DMS153 (cell line): Measurements from ENCODE around the gene BACH2.
"Not testable (repeated sequence)": the region's sequence is repeated elsewhere in the genome, so short reads cannot be mapped to it uniquely, and the experiment has no call there.

ENCODE experiments used
- DNase-seq: peaks from one replicate; lab custom pipeline; 2025; lab: John Stamatoyannopoulos, UW

The BACH2 gene

DNA sequence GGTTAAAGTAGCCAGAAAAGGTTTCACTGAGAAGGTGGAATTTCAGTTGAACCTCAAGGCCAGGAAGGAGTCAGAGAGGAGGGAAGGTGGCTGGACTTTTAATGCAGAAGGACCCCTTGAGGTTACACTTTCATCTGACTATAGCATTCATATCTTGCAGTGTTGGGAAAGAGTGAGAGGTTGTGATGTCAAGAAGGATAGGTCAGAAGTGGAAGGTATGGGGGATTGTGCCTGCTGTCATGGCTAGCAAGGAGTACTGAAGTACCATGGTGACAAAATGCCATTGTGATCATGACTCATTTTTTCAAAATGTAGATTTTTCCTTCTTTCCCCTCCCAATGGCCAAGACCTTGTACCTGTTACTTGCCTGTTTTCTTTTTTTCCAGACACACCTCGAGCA lies 5.2 kb upstream of the BACH2 start:
- DNase-seq: no peak

DNA sequence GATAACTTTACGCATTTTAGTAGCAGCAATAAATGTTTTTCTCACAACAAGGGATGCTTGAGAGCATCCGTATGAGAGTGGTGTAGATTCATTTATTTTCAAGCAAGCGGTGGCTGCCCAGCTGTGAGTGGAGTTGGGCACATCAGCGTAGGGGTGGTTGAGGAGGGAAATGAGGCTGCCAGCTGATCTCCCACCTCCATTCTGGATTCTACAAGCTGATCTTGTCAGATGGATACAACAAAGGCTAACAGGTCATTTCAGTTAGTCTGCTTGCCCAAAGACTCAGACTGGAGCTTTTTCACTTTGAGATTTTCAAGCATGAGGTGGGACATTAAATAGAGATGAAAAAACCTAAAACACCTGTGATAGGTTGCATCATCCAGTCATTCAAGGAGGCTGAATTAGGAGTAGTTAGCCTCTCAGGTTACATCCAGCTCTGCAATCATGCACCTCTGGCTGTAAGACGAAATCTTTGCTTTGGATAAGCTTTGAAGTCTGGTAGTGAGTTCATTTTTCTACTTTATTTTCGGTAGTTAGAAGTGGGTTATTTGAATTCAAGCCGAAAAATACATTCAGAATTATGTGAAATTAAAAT lies 1.9 kb upstream of the BACH2 start:
- no peak for DNase-seq

DNA sequence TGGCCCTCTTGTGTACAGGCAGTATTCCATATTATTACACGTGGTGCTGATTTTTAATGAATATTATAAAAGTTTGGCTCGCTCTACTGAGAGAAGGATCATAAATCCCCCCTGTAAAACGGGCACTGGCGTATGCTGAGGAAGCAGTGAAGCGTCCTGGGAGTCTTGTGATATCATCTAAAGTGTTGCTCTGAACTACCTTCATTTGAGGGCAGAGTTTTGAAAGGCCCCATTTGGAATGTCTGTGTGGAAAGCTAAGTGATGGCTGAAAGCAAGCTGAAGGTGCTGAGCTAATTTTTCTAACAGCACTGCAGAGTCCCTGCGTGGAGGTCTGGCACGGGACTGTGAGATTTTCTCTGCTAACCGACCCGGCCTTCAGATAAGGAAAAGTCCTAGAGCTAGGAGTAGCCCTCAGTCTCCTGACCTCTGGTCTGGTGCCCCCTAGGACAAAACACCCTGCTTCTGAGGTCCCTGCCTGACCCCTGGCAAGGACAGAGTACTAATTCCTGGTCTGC lies 1.3 kb upstream of the BACH2 start:
- no peak for DNase-seq

DNA sequence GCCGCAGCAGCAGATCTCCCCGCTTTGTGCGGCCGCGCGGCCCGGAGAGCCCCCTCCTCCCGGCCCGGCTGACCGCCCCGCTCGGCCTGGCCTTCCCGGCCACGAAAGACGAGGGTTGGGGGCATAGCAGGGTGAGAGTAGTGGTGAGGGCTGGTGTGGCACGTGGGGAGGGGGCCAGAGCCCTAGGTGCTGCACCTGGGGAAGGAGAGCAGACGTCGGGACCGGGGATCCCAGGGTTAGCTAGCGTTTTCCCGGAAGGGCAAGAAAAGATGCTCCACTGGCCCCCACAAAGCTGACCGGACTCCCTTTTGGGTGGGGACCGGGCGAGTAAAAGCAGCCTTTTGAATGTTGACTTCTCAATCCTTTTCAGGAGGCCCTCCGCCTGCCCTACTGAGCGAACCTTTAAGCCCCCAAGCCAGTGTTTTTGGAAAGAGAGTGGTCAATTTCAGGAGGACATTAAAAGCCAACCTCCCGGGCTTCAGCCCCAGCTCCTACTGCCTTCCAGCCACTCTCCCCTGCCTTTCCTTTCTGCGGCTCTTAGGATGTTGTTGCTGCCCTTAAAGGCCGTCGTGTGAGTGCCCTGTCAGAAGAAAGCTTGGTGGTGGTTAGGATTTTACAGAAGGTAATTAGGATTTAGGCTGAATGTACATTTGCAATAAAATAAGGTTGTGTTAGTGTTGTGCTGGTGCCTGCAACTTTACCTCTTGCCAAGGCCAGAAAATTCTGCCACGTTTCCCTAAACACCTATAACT lies 648 bp upstream of the BACH2 start:
- no peak for DNase-seq

DNA sequence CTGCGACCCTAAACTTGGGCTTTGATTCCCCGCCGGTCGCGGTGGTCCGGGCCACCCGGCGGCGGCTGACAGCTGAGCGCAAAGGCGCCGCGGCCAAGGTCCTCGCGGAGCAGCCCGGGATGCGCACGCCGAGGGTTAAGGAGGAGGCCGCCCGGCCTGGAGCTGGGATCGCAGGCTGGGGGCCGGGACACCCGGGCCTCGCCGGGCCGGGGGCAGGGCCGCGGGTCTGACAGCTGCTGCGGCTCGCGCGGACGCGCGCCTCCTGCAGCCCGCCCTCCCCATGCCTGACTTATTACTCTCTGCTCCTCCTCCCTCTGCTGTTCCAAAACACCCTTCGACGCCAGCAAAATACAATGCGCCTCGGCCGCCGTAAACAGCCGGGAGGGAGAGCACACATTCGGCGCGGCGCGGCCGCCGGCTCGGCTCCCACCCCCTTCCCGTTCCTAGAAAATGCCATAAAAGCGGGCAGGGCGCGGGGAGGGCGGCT lies 746 bp downstream of the BACH2 start:
- DNase-seq: peak; percentile 33

DNA sequence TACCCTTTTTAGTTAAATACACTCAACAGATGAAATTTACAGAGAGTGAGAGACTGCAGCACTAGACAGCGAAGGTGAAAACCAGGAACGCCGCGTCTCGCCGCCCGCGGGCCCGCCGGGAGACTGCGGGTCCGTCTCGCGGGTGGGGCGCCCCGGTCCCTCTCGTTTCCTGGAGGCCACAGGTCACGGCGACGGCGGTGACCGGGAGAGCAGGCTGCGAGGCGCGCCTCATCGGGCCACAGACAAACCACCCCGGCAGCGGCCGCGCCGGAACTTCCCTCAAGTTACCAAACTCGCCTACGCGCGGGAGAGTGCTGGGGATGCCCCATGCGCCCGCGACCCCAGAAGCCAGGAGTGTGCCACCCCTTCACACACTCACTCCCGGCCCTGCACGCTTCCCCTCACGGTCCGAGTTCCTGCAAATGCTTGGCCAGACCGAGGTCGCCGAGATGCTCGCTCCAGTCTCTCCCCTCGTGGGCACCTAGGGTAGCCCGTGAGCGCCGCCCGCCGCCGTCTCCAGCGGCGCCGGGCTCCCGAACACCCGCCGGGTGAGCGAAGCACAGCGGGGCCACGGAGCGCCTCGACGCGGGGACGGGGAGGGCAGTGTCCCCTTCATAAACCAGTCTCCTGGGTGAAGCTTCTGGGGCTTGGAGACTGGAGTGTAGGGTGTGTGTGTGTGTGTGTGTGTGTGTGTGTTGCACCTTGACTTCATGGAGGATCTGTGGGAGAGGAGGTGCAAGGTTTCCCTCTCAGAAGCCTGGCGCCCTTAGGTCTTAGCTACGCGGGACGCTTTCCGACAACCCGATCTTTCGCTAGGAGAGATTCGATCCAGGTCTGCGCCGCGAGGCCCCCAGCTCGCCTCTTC lies 1.4 kb downstream of the BACH2 start:
- DNase-seq: no peak

DNA sequence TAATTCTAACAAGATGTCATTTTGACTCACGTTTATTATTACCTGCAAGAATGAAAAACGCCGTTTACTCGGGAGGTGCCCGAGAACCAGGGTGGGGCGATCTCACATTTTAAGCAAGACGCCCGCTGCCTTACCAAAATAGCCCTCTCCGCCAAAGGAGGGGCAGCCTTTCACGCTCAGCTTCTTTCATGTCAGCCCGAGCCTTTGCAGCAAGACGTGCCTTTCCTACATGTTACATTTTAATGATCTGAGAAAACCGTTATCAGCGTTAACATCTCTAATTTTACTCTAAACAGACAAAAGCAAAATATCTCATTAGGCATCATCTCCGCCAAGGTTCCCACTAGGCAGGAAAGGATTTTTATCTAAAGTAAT lies 2.0 kb downstream of the BACH2 start:
- DNase-seq: no peak

DNA sequence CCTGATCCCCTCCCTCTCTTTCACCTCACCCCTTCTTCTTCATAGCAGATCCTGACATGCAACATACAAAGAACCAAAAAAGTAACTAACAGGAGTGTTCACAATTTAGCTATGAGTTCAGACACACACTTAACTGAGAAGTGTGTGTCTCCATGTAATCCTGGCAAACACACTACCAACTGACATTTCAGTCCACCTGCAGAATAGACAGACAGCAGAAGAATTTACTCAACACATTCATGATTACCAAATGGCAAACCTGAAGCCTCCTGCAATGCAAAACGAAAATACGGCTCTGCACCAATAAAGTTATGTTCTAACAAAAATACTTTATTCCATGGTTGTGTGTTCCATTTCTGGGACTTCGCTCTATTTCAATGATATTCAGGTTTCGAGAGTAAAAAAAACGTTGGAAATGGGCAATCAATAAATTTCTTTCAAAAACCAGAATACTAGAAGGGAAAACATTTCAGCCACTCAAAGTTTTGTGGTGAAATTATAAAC lies 2.6 kb downstream of the BACH2 start:
- DNase-seq: no peak

DNA sequence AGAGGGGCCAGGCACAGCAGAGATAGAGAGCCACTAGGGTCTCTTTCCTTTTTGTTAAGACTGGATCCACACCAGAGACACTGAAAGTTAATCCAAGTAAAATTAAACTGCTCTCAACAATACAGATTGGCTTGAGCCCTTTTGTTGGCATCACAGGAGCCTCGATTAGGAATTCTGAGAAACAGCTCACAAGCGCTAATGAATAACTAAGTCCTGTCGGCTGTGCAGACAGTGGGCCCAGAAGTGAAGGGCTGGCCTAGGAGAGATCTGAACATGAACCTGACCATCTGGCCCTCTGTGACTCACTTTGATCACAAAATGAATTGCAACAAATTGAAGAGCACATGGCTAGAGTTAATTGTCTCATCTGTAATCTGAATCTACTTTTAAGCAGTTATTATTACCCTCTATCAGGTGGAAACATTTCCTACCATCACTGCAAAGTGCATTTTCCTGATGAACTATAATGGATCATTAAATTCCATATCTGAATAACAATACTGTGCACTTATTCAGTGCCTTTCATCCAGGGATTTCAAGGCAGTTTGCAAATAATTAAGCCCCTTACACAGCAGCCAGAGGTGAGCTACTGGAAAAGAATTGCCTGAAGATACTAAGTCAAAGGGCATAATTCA lies 3.2 kb downstream of the BACH2 start:
- DNase-seq: no peak

DNA sequence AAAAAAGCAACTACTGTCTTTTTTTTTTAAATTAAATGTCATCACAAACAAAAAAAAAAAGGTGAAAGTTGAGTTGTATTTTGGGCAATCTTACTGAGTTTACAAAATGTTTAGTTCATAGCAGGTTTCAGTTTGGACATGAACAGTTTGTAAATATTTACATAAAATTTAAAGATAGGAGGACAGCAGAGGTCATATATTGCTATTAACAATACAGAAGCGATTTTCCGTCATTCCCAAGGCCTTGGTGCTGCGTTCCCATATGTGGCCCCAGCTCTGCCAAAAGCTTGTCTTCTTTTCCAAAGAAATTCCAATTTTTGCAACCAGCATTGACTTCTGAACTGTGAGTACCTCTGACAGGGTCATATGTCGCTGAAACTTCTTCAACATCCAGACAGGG lies 5.1 kb downstream of the BACH2 start:
- DNase-seq: no peak

DNA sequence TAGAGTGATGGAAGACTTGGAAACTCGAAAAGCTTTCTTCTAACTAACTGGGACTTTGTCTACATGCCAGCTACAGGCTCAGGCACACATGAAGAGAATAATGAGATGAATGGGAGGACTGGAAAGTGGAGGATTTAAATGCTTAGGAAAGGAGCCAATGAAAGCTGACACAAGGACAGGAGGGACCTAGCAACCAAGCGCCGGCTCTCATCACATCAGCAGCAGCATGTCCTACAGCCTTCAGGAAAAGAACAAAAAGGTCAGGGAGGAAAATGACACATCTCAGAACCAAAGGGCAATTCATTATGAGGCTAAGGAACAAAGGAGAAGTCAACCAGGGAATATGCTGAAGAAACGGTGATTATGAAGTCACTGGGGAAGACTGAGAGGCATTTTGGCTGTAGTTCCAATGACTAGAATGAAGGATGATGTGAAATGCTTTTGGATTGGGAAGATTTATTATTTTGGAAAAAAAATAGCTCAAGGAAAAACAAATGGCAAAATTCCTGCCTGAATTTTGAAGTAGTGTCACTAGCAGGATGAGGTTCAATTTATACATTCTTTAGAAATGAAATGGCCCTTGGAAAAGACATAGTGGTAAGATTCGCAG lies 5.7 kb downstream of the BACH2 start:
- no peak for DNase-seq

DNA sequence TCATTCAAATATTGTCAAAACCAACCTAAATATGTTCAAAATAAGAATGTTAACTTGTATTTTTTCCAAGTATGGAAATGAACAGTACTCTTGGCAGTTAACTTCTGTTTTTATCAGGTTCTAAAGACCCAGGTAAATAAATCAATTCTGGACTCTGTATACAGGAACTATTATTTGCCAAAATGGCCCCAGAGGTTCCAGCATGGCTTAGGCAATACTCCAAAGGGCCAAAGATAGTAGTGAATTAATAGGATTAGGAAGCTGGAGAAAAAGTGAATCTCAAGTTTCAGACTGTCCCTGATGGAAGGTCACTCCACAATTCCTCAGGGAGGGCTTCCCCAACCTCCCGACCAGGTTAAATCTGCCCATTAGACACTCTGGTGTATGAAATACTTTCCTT lies 6.7 kb downstream of the BACH2 start:
- DNase-seq: no peak

DNA sequence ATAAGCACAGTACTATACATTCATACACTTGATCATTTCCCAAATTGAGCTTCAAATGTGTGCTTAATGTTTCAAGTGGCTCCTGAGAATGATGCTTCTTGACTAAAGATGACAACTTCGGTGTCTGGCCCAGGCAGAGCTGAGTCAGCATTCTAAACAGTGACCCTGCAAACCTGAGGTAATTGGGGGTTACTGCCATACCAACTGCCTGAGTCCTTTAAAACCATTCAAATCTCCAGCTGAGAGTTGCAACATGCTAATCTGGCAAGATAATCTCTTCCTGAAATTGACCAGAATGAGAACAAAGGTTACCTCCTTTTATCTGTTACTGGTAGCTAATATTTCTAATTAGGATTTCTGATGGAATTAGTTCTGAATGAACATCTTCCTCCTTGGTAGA lies 8.2 kb downstream of the BACH2 start:
- DNase-seq: no peak

DNA sequence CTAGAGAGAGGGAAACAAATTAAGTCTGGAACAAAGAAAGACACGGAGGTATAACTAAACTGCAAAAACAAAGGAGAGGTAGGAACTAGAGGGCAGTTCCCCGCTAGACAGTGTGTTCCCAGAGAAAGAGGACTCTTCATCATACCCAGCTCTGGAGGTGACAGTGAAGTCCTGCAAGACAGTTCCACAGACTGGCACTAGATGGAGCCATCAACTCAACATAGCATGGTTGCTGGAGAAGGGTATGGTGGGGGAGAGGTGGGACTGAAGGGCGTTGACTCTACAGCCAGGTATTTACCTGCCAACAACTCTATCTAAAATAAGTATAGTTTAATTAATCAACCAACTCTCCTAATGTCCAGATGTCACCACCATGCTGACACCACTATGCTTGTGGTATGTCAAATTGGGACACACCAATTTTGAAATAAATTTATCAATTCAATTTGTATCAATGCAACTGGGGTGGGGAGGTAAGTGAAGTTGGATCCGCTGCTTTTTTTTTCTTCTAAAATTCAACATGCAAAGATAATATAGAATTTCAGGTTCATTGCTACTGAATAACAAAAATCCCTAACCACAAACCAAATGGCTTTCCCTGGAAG lies 9.7 kb downstream of the BACH2 start:
- no peak for DNase-seq

DNA sequence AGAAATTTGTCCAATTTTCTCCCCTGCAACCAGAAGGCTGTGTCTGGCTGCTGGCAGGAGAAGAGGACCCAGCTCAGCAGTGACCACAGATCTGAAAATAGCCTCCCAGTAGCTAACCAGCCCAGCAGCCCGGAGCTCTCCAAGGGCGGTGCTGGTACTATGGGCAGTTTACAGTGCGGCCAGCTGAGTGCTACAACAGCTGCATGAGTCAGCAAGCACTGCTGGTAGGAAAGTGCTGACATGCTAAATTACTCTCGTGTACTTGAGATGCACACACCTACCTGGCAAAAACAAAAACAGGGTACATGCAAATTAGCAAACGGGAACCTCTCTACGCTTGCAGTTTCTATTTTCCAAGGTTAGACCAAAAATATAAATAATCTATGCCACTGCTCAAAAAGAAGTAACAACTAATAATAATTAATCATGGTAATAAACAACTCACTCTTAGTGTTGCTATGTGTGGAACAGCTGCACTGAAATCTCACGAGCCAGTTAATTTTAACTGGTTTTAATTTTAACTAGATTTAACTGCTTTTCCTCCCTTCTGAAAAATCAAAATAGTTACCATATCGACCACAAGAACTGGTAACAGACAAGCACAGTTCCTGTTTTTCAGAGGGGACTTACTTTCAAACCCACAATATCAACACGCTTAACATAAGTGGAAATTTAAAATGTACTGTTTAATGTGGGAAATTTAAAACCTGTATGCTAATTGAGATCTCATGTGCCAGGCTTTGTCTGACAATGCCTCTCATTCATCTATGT lies 10.8 kb downstream of the BACH2 start:
- peak; percentile 89 for DNase-seq

DNA sequence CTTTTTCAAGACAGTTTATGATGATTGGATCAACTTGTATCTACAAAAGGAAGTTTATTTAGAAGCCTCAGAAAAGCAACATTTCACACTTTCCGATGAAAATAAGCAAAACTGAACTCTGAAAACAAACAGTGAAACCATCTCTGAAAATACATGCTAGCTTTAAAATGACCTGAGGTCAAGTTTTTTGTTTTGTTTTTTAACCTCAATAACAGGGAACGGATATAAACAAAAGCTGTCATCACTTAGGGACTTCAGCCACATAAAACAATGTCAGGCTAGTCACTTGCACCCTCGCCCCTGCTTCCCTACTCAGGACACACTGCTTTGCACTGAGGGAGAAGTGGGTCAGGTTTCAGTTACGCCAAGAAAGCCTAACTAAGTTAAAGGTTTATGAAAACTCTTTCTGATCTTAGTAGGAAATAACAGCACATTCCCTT lies 11.6 kb downstream of the BACH2 start:
- no peak for DNase-seq

DNA sequence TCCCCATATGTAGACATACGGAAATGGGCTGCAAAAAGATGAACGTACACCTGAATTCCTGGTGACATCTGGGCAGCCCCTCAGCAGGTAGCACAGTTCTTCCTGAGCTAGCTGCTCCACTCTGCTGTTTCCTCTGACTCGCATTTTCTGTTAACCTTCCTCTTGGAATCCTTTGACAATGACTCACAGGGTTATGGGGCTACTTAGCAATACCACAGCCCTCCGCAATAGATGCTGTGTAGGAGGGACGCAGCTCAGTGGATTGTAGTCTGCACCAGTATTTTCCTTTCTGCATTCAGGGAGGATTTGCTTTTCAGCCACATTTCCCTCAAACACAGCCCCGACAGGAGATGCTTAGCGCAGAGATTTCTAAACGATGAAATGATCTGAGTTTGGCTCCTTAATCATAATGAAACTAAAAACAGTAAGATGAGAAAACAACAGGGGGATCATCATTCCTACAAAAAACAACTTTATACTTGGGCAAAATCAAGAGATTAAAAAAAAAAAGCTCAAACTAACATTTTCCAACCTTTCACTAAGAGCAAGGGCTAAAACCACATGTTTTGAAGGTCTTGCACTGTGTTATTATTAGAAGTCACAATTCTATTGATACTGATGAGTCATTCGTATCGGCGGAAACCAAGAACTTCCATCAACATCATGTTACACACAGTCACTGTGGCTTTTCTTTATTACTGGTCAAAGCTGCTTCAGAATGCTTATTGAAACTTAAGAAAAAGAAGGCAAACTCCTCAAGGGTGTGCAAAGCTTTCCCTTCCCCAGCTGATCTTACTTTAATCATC lies 12.2 kb downstream of the BACH2 start:
- DNase-seq: peak; percentile 25

DNA sequence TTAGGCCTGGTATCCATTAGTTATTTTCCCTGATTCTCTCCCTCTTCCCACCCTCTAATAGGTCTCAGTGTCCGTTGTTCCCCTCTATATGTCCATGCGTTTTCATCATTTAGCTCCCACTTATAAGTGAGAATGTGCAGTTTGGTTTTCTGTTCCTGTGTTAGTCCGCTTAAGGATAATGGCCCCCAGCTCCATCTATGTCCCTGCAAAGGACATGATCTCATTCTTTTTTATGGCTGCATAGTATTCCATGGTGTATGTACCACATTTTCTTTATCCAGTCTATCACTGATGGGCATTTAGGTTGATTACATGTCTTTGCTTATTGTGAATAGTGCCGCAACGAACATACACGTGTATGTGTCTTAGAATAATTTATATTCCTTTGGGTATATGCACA lies 14.4 kb downstream of the BACH2 start:
- DNase-seq: not testable (repeated sequence)

DNA sequence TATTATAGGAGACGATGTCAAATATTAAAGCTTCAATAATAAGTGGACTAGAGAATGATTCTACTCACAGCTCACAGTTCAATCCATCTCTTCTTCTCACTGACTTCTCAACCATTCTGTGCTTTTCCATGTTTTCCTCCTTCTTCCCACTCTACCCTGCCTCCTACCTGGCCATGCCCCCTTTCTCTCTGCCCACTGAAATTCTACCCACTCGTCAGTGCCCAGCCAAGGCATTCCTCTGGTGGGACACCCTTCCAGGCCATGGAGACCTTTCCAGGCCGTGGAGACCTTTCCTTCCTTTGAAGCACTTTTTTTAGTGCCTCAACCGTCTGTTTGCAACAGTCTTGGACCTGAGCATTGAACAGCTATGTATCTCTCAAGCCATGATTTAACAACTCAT lies 18.5 kb downstream of the BACH2 start:
- DNase-seq: no peak
